OCI-LY1 (cell line): Measurements from ENCODE around the gene DCTN1.

ENCODE experiments used
- H2AFZ ChIP-seq: fragments of 200-600 bp; sonication (generic), shearing (Covaris generic); 2 replicates; pipeline ENCODE4 v1.6.0; 2014; ENCODE audit warnings: antibody characterized with exemption, mild to moderate bottlenecking, low read length
- H3F3A ChIP-seq: fragments of 200-600 bp; sonication (generic), shearing (Covaris generic); 2 replicates; pipeline ENCODE4 v1.6.0; 2014; ENCODE audit warnings: mild to moderate bottlenecking, antibody characterized with exemption, low read length, moderate library complexity; ENCODE audit not compliant: insufficient read depth
- H3K27ac ChIP-seq: fragments of 200-600 bp; sonication (generic); 2 replicates; pipeline ENCODE4 v1.5.1; 2014; ENCODE audit warnings: low read length, mixed run types, mild to moderate bottlenecking, low read depth; ENCODE audit not compliant: poor library complexity, severe bottlenecking
- H3K27me3 ChIP-seq: fragments of 200-600 bp; sonication (generic); 2 replicates; pipeline ENCODE4 v1.6.0; 2014; ENCODE audit warnings: antibody characterized with exemption, mild to moderate bottlenecking, low read length, moderate library complexity; ENCODE audit not compliant: insufficient read depth
- H3K36me3 ChIP-seq: fragments of 200-600 bp; sonication (generic); 2 replicates; pipeline ENCODE4 v1.6.1; 2014; ENCODE audit warnings: mild to moderate bottlenecking, antibody characterized with exemption, low read length, moderate library complexity, mixed read lengths; ENCODE audit not compliant: insufficient read depth
- H3K4me1 ChIP-seq: fragments of 200-600 bp; sonication (generic); 2 replicates; pipeline ENCODE4 v1.5.1; 2014; ENCODE audit warnings: mild to moderate bottlenecking, low read length, moderate library complexity; ENCODE audit not compliant: insufficient read depth, severe bottlenecking
- H3K4me2 ChIP-seq: fragments of 200-600 bp; sonication (generic), shearing (Covaris generic); 2 replicates; pipeline ENCODE4 v1.6.1; 2014; ENCODE audit warnings: low read length
- H3K4me3 ChIP-seq: fragments of 200-600 bp; sonication (generic); 2 replicates; pipeline ENCODE4 v1.5.1; 2014; ENCODE audit warnings: low read length, low read depth, mild to moderate bottlenecking, mixed read lengths; ENCODE audit not compliant: poor library complexity, severe bottlenecking
- H3K79me2 ChIP-seq: fragments of 200-600 bp; shearing (Covaris generic); 2 replicates; pipeline ENCODE4 v1.6.1; 2016; ENCODE audit warnings: mixed run types, low read length, mixed read lengths; ENCODE audit not compliant: insufficient read depth
- H3K9ac ChIP-seq: fragments of 200-600 bp; sonication (generic), shearing (Covaris generic); 2 replicates; pipeline ENCODE4 v1.6.1; 2014; ENCODE audit warnings: mild to moderate bottlenecking, low read length, mixed read lengths
- H3K9me2 ChIP-seq: fragments of 200-600 bp; sonication (generic), shearing (Covaris generic); 2 replicates; pipeline ENCODE4 v1.6.1; 2014; ENCODE audit warnings: low read depth, mild to moderate bottlenecking, low read length, mixed read lengths
- H3K9me3 ChIP-seq: fragments of 200-600 bp; shearing (Covaris generic); 2 replicates; pipeline ENCODE4 v1.6.1; 2014; ENCODE audit warnings: low read length, mixed read lengths
- H4K20me1 ChIP-seq: fragments of 200-600 bp; sonication (generic), shearing (Covaris generic); 2 replicates; pipeline ENCODE4 v1.6.0; 2016; ENCODE audit warnings: mild to moderate bottlenecking, low read length; ENCODE audit not compliant: insufficient read depth
- CTCF ChIP-seq: fragments of 200-600 bp; sonication (generic), shearing (Covaris generic); IDR thresholded peaks from 2 replicates; pipeline ENCODE4 v1.5.1; 2017; ENCODE audit warnings: mild to moderate bottlenecking, antibody characterized with exemption, low read length, moderate library complexity, mixed read lengths
- EZH2 ChIP-seq: fragments of 200-600 bp; sonication (generic), shearing (Covaris generic); IDR thresholded peaks from 2 replicates; pipeline ENCODE4 v1.8.0; 2017; ENCODE audit warnings: borderline replicate concordance, mixed run types, mild to moderate bottlenecking, antibody characterized with exemption, low read length, moderate library complexity, mixed read lengths

DCTN1 gene

GRCh38 chr2:74368499-74368898, 11.6 kb downstream of the DCTN1 start:
- Histone ChIP-seq H3K36me3 (peaks cover 69% of the 10 kb centered on the region), H3K27ac (no peak overlapping the region), H3K79me2 (no peaks in the 10 kb centered on the region), H3F3A (no peaks in the 10 kb centered on the region), H3K9me3 (no peaks in the 10 kb centered on the region), H3K9ac (no peak overlapping the region), H3K4me2 (no peak overlapping the region), H3K4me3 (no peak overlapping the region), H3K27me3 (no peaks in the 10 kb centered on the region), H3K9me2 (no peaks in the 10 kb centered on the region), H4K20me1 (no peaks in the 10 kb centered on the region), H3K4me1 (no peaks in the 10 kb centered on the region), H2AFZ (no peak overlapping the region)
- TF ChIP-seq EZH2 (no peak), CTCF (no peak)

- no peaks in the 10 kb centered on the region for H3K27me3 ChIP-seq
- H3K4me2 ChIP-seq: no peak overlapping the region
- no peaks in the 10 kb centered on the region for H3K4me1 ChIP-seq
- H3K36me3 ChIP-seq: peaks cover 76% of the 10 kb centered on the region
- no peak overlapping the region for H2AFZ ChIP-seq
- H4K20me1 ChIP-seq: no peaks in the 10 kb centered on the region
- no peak overlapping the region for H3K9ac ChIP-seq
- no peaks in the 10 kb centered on the region for H3F3A ChIP-seq
- TF ChIP-seq EZH2 (no peak), CTCF (no peak)
- H3K4me3 ChIP-seq: no peak overlapping the region
- no peak overlapping the region for H3K27ac ChIP-seq
- no peaks in the 10 kb centered on the region for H3K79me2 ChIP-seq
- H3K9me3 ChIP-seq: no peaks in the 10 kb centered on the region
- H3K9me2 ChIP-seq: no peaks in the 10 kb centered on the region
Observed at GRCh38 chr2:74367789-74368188, 12.3 kb downstream of the DCTN1 start.

GRCh38 chr2:74366036-74366435, 14.1 kb downstream of the DCTN1 start:
- H3K79me2 ChIP-seq: no peaks in the 10 kb centered on the region
- H3K4me3 ChIP-seq: no peak overlapping the region
- H3K9me2 ChIP-seq: no peaks in the 10 kb centered on the region
- H3K9me3 ChIP-seq: no peaks in the 10 kb centered on the region
- peaks cover 94% of the 10 kb centered on the region for H3K36me3 ChIP-seq
- no peaks in the 10 kb centered on the region for H3K27me3 ChIP-seq
- TF ChIP-seq CTCF (no peak), EZH2 (no peak)
- no peak overlapping the region for H3K4me2 ChIP-seq
- no peak overlapping the region for H2AFZ ChIP-seq
- H3F3A ChIP-seq: no peaks in the 10 kb centered on the region
- H3K4me1 ChIP-seq: no peaks in the 10 kb centered on the region
- no peak overlapping the region for H3K9ac ChIP-seq
- no peak overlapping the region for H3K27ac ChIP-seq
- no peaks in the 10 kb centered on the region for H4K20me1 ChIP-seq
